T-helper 2 cell (primary cell): Measurements from ENCODE around the gene AP1S1.
"Not testable (repeated sequence)": the region's sequence is repeated elsewhere in the genome, so short reads cannot be mapped to it uniquely, and the experiment has no call there.

ENCODE experiments used
- DNase-seq, 5 experiments: peaks; one replicate each; pipeline versions ENCODE4 v3.0.0 to v3.0.0-alpha.2; 2012 to 2022

The AP1S1 gene

DNA sequence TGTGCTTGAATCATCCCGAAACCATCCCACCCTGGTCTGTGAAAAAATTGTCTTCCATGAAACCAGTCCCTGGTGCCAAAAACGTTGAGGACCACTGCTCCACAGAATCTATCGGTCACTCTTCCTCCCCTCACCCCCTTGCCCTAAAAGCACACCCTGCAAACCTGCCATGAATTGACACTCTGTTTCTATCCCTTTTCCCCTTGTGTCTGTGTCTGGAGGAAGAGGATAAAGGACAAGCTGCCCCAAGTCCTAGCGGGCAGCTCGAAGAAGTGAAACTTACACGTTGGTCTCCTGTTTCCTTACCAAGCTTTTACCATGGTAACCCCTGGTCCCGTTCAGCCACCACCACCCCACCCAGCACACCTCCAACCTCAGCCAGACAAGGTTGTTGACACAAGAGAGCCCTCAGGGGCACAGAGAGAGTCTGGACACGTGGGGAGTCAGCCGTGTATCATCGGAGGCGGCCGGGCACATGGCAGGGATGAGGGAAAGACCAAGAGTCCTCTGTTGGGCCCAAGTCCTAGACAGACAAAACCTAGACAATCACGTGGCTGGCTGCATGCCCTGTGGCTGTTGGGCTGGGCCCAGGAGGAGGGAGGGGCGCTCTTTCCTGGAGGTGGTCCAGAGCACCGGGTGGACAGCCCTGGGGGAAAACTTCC, 28.2 kb upstream of the AP1S1 start:
- no peak for DNase-seq

DNA sequence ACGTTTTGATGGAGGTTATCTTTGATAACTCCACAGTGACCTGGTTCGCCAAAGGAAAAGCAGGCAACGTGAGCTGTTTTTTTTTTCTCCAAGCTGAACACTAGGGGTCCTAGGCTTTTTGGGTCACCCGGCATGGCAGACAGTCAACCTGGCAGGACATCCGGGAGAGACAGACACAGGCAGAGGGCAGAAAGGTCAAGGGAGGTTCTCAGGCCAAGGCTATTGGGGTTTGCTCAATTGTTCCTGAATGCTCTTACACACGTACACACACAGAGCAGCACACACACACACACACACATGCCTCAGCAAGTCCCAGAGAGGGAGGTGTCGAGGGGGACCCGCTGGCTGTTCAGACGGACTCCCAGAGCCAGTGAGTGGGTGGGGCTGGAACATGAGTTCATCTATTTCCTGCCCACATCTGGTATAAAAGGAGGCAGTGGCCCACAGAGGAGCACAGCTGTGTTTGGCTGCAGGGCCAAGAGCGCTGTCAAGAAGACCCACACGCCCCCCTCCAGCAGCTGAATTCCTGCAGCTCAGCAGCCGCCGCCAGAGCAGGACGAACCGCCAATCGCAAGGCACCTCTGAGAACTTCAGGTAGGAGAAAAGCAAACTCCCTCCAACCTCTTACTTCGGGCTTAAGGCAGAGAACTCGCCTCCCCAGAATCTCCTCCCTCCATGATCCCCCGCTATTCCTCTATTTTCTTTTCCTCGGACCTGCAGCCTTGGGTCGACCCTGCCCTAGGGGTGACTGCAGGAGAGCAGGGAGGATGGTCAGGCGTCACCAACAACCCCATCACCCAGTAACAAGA, 27.4 kb upstream of the AP1S1 start, which contains the start of gene SERPINE1:
TSS of gene SERPINE1 (plus strand) at position 454 of the 809 bp plus-strand sequence. CDS start 1,290 bp downstream, outside the sequence.
- DNase-seq = peak in 3 of 5 experiments; percentile 8 to 73 (median 39)

DNA sequence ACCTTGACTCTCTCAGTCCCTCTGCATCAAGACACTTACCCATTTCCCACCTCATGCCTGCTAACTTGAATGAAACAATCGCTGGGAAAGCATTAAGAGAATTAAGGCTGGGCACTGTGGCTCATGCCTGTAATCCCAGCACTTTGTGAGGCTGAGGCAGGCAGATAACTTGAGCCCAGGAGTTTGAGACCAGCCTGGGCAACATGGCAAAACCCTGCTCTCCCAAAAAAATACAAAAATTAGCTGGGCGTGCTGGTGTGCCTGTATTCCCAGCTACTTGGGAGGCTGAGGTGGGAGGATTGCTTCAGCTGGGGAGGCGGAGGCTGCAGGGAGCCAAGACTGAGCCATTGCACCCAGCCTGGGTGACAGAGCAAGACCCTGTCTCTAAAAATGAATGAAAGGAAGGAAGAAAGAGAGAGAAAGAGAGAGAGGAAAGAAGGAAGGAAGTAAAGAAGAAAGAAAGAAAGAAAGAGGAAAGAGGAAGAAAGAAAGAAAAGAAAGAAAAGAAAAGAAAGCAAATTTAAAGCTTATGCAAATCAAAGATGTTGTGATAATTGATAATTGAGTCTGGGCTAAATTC, 26.7 kb upstream of the AP1S1 start:
- DNase-seq = no peak

DNA sequence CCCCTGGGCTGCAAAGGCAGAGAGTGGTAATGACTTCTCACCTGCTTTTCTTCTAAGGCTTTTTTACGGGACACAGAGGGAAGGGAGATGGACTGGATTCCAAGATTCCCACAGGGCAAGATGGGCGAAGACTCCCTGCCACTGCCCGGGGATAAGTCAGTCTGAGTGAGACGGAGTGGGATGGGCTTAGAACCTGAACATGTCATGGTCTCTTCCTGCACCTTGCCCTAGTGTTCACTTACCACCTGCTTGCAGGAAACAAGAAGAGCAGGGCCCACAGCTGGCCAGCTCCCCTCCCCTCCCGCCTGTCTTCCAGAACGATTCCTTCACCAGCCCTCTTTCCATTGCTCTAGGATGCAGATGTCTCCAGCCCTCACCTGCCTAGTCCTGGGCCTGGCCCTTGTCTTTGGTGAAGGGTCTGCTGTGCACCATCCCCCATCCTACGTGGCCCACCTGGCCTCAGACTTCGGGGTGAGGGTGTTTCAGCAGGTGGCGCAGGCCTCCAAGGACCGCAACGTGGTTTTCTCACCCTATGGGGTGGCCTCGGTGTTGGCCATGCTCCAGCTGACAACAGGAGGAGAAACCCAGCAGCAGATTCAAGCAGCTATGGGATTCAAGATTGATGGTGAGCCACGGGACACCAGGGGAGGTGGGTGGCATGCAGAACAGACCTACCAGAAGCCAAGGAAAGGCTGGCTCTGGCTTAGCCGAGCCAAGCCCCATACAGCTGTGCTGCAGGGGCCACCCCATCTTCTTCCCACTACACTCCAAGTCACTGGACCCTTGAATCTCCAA, 26.0 kb upstream of the AP1S1 start:
- DNase-seq = no peak

DNA sequence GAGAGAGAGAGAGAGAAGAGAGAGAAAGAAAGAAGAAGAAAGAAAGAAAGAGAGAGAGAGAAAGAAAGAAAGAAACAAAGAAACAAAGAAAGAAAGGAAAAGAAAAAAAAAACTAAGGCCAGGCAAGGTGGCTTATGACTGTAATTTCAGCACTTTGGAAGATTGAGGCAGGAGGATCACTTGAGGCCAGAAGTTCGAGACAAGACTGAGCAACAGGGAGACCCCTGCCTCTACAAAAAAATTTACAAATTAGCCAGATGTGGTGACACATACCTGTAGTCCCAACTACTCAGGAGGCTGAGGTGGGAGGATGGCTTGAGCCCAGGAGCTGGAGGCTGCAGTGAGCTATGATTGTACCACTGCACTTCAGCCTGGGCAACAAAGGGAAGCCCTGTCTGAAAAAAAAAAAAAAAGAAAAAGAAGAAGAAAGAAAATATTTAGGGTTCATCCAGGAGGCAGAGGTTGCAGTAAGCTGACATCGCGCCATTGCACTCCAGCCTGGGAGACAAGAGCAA, 24.6 kb upstream of the AP1S1 start:
- no peak for DNase-seq

DNA sequence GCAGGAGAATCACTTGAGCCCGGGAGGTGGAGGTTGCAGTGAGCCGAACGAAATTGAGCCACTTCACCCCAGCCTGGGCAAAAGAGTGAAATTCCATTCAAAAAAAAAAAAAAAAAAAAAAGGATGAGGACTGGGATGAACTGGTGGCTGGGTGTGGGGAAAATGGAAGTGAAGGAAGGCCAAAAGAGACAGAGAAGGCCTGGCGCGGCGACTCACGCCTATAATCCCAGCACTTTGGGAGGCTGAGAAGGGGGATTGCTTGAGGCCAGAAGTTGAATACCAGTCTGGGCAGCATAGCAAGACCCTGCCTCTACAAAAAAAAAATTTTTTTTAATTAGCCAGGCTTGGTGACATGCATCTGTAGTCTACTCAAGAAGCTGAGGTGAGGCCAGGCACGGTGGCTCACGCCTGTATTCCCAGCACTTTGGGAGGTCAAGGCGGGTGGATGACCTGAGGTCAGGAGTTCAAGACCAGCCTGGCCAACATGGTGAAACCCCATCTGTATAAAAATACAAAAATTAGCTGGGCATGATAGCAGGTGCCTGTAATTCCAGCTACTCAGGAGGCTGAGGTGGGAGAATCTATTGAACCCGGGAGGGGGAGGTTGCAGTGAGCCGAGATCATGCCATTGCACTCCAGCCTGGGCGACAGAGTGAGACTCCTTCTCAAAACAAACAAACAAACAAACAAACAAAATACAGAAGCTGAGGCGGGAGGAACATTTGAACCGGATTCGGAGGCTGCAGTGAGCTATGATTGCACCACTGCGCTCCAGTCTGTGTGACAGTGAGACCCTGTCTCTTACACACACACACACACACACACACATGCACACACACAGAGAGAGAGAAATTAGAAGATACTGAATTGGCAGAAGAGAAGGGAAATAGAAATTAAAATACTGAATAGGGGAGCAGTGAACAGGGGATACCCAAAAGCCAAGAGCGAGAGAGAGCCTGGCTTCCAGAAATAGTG, 21.4 kb upstream of the AP1S1 start:
- not testable (repeated sequence) for DNase-seq

DNA sequence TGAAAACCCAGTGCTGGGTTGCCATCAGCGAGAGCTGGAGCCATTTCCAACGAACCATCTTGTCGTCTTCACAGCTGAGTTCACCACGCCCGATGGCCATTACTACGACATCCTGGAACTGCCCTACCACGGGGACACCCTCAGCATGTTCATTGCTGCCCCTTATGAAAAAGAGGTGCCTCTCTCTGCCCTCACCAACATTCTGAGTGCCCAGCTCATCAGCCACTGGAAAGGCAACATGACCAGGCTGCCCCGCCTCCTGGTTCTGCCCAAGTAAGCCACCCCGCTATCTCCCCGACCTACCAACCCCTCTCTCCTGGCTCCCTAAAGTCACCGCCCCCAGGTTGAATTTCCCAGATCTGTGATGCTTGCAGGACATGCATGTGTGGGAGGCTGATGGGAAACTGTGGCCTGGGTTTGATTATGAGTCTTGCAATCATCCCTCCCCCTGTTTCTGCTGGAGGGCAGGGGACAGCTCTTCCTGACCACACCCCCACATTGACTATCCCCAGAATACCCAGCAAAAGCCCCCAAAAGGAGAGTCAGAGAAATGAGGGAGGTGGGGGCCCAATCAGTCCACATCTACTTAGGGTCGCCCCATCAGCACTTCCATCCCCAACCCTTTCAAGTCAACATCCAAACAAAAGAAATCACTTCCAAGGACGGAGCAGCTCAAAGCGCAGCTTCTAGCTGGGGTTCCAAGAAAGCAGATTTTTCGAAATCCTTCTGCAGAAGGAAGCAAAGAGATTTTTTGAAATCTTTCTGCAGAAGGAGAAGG, 20.5 kb upstream of the AP1S1 start:
- DNase-seq = no peak

DNA sequence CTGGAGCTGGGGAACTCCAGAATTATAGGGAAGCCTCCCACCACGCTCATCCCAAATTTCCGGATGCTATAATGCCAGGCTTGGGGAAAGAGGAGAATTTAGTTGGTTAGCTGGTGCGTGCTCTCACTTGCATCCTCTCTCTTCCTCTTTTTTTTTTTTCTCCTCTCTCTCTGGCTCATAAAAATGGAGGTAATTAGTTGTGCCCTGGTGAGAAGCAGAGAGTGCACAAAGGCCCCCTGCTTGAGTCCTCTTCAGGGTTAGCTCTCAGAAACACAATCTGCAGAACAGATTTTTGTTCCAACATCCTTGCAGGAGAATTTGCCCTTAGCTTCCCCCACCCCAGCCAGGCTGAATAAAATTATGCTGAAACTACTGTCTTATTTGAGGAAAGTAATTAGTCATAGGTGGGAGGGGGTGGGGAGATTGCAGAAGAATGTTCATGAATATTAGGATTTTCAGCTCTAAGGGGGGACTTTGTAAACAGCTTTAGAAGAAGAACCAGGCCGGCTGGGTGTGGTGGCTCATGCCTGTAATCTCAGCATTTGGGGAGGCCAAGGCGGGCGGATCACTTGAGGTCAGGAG, 19.8 kb upstream of the AP1S1 start:
- DNase-seq = no peak

DNA sequence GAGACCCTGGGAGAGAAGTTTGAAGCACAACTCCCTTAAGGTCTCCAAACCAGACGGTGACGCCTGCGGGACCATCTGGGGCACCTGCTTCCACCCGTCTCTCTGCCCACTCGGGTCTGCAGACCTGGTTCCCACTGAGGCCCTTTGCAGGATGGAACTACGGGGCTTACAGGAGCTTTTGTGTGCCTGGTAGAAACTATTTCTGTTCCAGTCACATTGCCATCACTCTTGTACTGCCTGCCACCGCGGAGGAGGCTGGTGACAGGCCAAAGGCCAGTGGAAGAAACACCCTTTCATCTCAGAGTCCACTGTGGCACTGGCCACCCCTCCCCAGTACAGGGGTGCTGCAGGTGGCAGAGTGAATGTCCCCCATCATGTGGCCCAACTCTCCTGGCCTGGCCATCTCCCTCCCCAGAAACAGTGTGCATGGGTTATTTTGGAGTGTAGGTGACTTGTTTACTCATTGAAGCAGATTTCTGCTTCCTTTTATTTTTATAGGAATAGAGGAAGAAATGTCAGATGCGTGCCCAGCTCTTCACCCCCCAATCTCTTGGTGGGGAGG, 16.5 kb upstream of the AP1S1 start:
- no peak for DNase-seq

DNA sequence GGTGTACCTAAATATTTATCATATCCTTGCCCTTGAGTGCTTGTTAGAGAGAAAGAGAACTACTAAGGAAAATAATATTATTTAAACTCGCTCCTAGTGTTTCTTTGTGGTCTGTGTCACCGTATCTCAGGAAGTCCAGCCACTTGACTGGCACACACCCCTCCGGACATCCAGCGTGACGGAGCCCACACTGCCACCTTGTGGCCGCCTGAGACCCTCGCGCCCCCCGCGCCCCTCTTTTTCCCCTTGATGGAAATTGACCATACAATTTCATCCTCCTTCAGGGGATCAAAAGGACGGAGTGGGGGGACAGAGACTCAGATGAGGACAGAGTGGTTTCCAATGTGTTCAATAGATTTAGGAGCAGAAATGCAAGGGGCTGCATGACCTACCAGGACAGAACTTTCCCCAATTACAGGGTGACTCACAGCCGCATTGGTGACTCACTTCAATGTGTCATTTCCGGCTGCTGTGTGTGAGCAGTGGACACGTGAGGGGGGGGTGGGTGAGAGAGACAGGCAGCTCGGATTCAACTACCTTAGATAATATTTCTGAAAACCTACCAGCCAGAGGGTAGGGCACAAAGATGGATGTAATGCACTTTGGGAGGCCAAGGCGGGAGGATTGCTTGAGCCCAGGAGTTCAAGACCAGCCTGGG, 15.9 kb upstream of the AP1S1 start:
- peak in 4 of 5 experiments; percentile 53 to 86 (median 74) for DNase-seq

DNA sequence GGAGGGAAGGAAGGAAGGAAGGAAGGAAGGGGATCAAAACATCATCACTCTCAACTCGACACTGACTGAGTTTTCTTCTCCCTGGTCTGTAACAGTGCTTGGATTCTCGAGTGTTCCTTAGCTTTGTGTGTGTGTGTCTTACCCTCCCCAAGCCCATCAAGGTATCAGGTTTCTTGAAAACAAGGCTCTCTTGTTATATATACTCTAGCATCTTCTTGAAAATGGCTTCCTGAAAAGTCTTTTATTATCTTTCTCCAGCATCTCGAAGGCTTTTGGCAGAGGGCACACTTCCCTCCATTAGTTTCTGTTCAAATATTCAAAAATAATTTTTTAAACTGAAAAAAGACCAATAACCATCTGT, 14.0 kb upstream of the AP1S1 start:
- no peak for DNase-seq

DNA sequence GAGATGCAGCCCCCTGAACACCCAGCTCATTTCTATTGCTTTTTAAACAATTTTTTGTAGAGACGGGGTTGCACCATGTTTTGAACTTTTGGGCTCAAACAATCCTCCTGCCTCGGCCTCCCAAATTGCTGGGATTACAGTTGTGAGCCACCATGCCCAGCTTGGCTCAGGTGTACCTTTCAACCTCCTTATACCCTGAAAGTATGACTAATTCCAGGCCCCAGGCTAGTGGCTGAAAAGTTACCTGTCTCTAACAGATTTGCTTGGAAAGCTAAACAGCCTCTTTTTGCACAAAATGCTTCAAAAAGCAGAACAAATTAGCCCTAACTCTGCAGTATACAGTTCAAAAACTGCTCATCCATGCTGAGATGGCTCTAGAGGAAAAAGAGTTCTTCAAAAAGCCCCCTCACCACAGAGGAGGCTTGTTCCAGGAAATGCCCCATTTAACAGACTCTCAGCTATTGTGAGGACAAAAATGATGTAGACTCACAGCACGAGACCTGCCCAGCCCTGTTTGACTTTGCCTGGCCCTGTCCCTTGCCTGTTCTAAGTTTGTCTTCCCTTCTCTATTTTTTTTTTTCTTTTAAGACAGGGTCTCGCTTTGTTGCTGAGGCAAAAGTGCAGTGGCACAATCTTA, 13.4 kb upstream of the AP1S1 start:
- DNase-seq = no peak

DNA sequence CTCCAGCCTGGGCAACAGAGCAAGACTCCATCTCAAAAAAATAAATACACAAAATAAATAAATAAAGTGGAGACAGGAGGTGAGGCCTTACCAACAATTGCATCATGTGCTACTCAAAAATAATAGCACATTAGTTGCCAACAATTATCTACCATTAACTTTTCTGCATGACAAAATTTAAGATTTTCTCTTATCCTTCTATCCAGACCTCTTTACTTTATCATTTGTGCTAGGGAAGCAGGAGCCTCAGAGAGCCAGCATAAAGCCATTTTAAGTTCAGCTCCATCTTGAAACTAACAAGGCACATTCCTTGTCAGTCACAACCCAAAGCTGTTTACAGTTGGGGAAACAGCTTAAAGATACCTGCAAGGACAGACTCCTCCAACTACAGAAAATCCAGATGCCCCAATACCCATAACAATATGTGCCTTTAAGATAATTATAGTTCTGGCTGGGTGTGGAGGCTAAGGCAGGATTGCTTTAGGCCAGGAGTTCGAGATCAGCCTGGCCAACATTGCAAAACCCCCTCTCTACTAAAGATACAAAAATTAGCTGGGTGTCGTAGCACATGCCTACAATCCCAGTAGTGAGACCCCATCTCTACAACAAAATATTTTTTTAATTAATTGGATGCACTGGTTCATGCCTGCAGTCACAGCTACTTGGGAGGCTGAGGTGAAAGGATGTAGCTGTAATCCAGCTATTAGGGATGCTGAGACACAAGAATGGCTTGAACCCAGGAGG, 2.2 kb upstream of the AP1S1 start:
- DNase-seq = no peak

DNA sequence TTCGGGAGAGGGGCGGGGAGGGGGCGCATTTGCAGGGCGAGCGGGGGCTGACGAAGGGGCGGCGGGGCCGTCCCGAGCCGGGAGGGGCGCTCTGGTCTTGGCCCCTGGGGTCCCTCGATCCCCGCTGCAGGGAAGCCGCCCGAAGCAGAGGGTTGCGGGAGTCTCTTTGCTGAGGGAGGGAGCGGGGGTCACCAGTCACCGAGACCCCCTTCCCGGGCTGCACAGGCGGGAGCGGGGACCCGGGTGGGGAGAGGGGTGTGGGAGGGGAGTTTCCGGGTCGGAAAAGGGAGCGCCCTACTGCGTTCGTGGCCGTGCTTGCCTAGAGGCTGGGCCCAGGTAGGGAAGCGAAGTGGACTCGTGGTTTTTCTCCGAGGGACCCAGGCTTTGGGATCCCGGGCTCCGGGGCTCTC, 422 bp downstream of the AP1S1 start:
- no peak for DNase-seq

DNA sequence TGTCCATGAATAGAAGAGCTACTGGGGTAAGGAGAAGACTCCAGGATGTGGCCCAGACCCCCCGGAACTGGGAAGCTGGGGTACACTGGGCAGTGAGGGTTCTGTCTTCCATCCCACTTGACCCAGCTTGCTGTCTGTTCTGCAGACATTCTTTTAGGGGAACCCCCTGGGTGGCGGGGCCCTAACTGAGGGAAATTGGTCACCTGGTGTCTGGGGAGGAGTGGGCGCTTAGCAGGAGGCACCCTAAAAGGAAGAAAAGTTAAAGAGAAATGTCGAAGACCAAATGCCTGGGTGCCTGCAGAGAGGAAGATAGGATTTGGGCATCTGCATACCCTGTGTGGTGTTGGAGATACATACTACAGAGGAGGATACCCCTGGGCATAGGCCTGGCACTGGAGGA, 1.0 kb downstream of the AP1S1 start:
- no peak for DNase-seq

DNA sequence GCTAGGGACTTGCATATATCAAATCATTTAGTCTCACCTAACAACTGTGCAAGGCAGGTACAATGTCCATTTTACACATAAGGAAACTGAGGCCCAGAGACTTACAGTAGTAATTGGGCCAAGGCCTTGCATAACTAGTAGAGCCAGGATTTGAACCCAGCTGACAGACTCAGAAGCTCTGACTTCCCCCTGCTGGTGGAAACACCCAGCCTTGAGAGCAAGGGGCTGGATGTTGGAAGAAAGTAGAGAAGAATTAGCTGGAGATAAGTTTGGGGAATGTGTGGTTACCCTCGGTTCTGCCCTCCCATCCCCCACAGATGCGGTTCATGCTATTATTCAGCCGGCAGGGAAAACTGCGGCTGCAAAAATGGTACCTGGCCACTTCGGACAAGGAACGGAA, 2.0 kb downstream of the AP1S1 start:
- DNase-seq = no peak

DNA sequence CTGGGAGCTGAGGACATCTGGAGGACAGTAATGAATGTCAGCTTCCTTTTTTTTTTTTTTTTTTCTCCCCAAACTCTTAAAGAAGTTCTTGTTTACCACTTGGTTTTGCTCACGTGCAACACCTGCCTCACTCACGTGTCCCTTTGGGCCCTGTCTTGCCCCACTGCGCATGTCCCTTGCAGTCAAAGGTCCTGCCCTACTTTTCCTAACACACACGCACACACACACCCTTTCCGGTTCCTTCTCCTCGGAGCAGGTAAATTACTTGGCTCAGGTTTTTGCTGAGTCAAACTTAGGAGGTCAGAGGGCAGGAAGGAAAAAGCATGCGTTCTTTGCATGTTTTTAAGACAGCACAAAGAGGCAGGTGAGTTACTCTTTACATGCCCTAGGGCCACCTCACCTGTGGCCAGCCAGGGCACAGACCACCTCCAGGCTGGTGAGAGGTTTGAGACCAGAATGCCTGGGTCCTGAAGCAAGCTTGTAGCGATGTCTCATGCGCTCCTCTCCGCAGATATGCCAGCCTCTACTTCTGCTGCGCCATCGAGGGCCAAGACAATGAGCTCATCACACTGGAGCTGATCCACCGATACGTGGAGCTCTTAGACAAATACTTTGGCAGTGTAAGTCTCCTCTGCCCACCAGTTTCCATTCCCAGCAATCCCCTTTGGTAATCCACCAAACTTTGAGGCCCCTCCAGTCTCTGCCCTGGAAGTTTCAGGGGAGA, 2.8 kb downstream of the AP1S1 start:
- DNase-seq = no peak
